Activated CD4-positive, CD25-positive, alpha-beta regulatory T cell treated with anti-CD3 and anti-CD28 coated beads, Interleukin-2, amount 50 U/mL, for 72 hours (primary cell): ENCODE data around the gene ANKRD50.

Experiments
- DNase-seq: peaks from one replicate; pipeline ENCODE4 v3.0.0; 2021

The ANKRD50 gene

GRCh38 chr4:124708517-124709300 is 3.8 kb downstream of the ANKRD50 start:
- no peak for DNase-seq

- DNase-seq: no peak
Observed at GRCh38 chr4:124705393-124705792, 7.1 kb downstream of the ANKRD50 start.

- no peak for DNase-seq
Observed at GRCh38 chr4:124703154-124703553, 9.4 kb downstream of the ANKRD50 start.

- DNase-seq: no peak
Observed at GRCh38 chr4:124697441-124697840, 15.1 kb downstream of the ANKRD50 start.

GRCh38 chr4:124696182-124696581 is 16.4 kb downstream of the ANKRD50 start:
- DNase-seq: no peak

- no peak for DNase-seq
Observed at GRCh38 chr4:124694946-124695598, 17.5 kb downstream of the ANKRD50 start.

- DNase-seq: no peak
Observed at GRCh38 chr4:124694306-124694705, 18.2 kb downstream of the ANKRD50 start.

- no peak for DNase-seq
Observed at GRCh38 chr4:124691801-124692200, 20.7 kb downstream of the ANKRD50 start.

GRCh38 chr4:124686279-124686678 is 26.3 kb downstream of the ANKRD50 start:
- DNase-seq: no peak

- DNase-seq: no peak
Observed at GRCh38 chr4:124685851-124686250, 26.7 kb downstream of the ANKRD50 start.

GRCh38 chr4:124684301-124684700 is 28.2 kb downstream of the ANKRD50 start:
- DNase-seq: no peak

GRCh38 chr4:124682384-124682783 is 30.1 kb downstream of the ANKRD50 start:
- no peak for DNase-seq

- no peak for DNase-seq
Observed at GRCh38 chr4:124666496-124666895, 46.0 kb downstream of the ANKRD50 start.

- no peak for DNase-seq
Observed at GRCh38 chr4:124658795-124659194, 53.7 kb downstream of the ANKRD50 start.

- no peak for DNase-seq
Observed at GRCh38 chr4:124650614-124651013, 61.9 kb downstream of the ANKRD50 start.

GRCh38 chr4:124647599-124647998 is 64.9 kb downstream of the ANKRD50 start:
- DNase-seq: no peak

GRCh38 chr4:124644621-124645020 is 67.9 kb downstream of the ANKRD50 start:
- no peak for DNase-seq

GRCh38 chr4:124642846-124643245 is 69.7 kb downstream of the ANKRD50 start:
- DNase-seq: no peak

- DNase-seq: no peak
Observed at GRCh38 chr4:124641715-124642381, 70.7 kb downstream of the ANKRD50 start.

GRCh38 chr4:124640022-124640730 is 72.4 kb downstream of the ANKRD50 start:
- DNase-seq: no peak

GRCh38 chr4:124637321-124637720 is 75.2 kb downstream of the ANKRD50 start:
- no peak for DNase-seq

- no peak for DNase-seq
Observed at GRCh38 chr4:124636788-124637187, 75.7 kb downstream of the ANKRD50 start.

- no peak for DNase-seq
Observed at GRCh38 chr4:124635331-124635730, 77.2 kb downstream of the ANKRD50 start.
